Ishikawa (cell line): ENCODE results near the gene CUTA.

Experiments used
- CEBPB ChIP-seq: IDR thresholded peaks from 2 replicates; pipeline ENCODE4 v1.6.1; 2012
- CREB1 ChIP-seq: IDR thresholded peaks from 2 replicates; pipeline ENCODE4 v1.6.1; 2012; ENCODE audit warnings: low read depth
- EGR1 ChIP-seq: IDR thresholded peaks from 2 replicates; pipeline ENCODE4 v1.6.1; 2012
- EP300 ChIP-seq: IDR thresholded peaks from 2 replicates; pipeline ENCODE4 v1.6.1; 2012; ENCODE audit warnings: borderline replicate concordance
- FOXM1 ChIP-seq: IDR thresholded peaks from 2 replicates; pipeline ENCODE4 v1.6.1; 2012; ENCODE audit warnings: low read depth, borderline replicate concordance
- MAX ChIP-seq: IDR thresholded peaks from 2 replicates; pipeline ENCODE4 v1.6.1; 2012
- NFIC ChIP-seq: IDR thresholded peaks from 2 replicates; pipeline ENCODE4 v1.6.1; 2012
- RAD21 ChIP-seq: IDR thresholded peaks from 2 replicates; pipeline ENCODE4 v1.6.1; 2012; ENCODE audit warnings: low read depth
- TAF1 ChIP-seq: IDR thresholded peaks from 2 replicates; pipeline ENCODE4 v1.6.1; 2012; ENCODE audit warnings: low read depth, mild to moderate bottlenecking
- TCF12 ChIP-seq: IDR thresholded peaks from 2 replicates; pipeline ENCODE4 v1.6.1; 2012; ENCODE audit warnings: low read depth
- TEAD4 ChIP-seq: IDR thresholded peaks from 2 replicates; pipeline ENCODE4 v1.6.1; 2012
- YY1 ChIP-seq: IDR thresholded peaks from 2 replicates; pipeline ENCODE4 v1.6.1; 2012; ENCODE audit warnings: low read depth
- ZBTB7A ChIP-seq: IDR thresholded peaks from 2 replicates; pipeline ENCODE4 v1.6.1; 2012; ENCODE audit warnings: low read depth
- TF ChIP-seq, protein P1 (sequence below): IDR thresholded peaks from 2 replicates; pipeline ENCODE4 v1.6.1; 2012; ENCODE audit warnings: low read depth, mild to moderate bottlenecking
- TF ChIP-seq, protein P2 (sequence below): IDR thresholded peaks from 2 replicates; pipeline ENCODE4 v1.6.1; 2012

Gene CUTA

GRCh38 chr6:33456156-33456555 lies 38.2 kb upstream of the CUTA start:
- TF ChIP-seq YY1: no peak
- TF ChIP-seq, protein P1, sequence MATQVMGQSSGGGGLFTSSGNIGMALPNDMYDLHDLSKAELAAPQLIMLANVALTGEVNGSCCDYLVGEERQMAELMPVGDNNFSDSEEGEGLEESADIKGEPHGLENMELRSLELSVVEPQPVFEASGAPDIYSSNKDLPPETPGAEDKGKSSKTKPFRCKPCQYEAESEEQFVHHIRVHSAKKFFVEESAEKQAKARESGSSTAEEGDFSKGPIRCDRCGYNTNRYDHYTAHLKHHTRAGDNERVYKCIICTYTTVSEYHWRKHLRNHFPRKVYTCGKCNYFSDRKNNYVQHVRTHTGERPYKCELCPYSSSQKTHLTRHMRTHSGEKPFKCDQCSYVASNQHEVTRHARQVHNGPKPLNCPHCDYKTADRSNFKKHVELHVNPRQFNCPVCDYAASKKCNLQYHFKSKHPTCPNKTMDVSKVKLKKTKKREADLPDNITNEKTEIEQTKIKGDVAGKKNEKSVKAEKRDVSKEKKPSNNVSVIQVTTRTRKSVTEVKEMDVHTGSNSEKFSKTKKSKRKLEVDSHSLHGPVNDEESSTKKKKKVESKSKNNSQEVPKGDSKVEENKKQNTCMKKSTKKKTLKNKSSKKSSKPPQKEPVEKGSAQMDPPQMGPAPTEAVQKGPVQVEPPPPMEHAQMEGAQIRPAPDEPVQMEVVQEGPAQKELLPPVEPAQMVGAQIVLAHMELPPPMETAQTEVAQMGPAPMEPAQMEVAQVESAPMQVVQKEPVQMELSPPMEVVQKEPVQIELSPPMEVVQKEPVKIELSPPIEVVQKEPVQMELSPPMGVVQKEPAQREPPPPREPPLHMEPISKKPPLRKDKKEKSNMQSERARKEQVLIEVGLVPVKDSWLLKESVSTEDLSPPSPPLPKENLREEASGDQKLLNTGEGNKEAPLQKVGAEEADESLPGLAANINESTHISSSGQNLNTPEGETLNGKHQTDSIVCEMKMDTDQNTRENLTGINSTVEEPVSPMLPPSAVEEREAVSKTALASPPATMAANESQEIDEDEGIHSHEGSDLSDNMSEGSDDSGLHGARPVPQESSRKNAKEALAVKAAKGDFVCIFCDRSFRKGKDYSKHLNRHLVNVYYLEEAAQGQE: no peak
- no peak for TF ChIP-seq EP300
- no peak for TF ChIP-seq TEAD4
- TF ChIP-seq CREB1: no peak
- no peak for TF ChIP-seq MAX
- no peak for TF ChIP-seq FOXM1
- TF ChIP-seq NFIC: no peak
- no peak for TF ChIP-seq TAF1
- no peak for TF ChIP-seq EGR1
- TF ChIP-seq, protein P2, sequence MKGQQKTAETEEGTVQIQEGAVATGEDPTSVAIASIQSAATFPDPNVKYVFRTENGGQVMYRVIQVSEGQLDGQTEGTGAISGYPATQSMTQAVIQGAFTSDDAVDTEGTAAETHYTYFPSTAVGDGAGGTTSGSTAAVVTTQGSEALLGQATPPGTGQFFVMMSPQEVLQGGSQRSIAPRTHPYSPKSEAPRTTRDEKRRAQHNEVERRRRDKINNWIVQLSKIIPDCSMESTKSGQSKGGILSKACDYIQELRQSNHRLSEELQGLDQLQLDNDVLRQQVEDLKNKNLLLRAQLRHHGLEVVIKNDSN: no peak

- TF ChIP-seq EGR1: no peak
- no peak for TF ChIP-seq TCF12
- TF ChIP-seq ZBTB7A: no peak
- TF ChIP-seq YY1: no peak
- TF ChIP-seq NFIC: no peak
- TF ChIP-seq, protein P1: no peak
- no peak for TF ChIP-seq MAX
- no peak for TF ChIP-seq EP300
- TF ChIP-seq RAD21: no peak
- TF ChIP-seq CREB1: no peak
- no peak for TF ChIP-seq TEAD4
- TF ChIP-seq, protein P2: no peak
- TF ChIP-seq TAF1: no peak
- no peak for TF ChIP-seq FOXM1
- no peak for TF ChIP-seq CEBPB
Measured at GRCh38 chr6:33455051-33455450, 37.1 kb upstream of the CUTA start.

DNA sequence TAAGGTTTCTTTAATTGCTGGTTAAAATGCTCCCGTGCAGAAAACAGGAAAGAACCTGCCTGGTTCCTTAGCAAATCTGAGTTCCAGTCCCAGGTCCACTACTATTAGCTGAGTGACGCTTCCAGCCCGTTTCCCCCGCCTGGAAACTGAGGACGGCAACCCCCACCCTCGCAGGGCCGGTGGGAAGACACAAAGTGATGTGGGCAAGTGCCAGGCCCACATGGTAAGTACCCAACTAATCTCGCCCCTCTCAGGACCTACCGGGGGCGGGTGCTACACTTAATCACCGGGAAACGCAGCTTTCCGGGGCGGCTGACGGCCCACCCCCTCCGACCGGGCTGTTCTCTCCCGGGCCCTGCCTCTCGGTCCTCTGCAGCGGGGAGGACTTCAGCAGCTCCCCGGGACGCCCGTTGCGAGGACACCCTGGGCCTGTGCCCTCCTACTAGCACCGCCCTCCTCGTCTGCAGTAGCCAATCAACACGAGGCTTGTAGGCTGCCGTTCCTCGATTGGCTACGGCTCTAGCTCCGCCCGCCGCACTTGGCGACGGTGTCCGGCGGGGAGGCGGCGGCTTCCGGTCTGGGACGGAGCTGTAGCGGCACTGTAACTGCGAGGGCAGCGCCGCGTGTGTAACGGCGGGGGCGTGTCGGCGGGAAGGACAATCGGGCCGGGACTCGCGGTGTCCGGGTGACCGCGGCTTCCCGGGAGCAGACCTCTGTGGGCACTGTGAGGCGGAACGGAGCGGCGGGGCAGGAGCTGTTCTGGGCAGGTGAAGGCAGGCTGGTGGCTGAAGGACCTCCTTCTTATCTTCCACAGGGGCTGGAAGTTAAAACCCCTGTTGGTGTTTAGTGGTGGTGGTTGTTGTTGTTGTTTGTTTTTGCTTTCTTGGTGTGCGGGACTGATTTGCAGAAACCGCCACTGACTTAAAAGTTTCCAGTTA lies 36.4 kb upstream of the CUTA start, which contains the start of gene ZBTB9:
Gene ZBTB9, plus strand, starts transcription at position 568 of the 938 bp plus-strand sequence. CDS start 525 bp downstream, outside the sequence.
- TF ChIP-seq EP300 (no peak; the same call in 1 of the 2 replicates), ZBTB7A (0 out of 2 replicates have a peak, but pooled peaks have one; percentile 24), TCF12 (peak; percentile 66; the same call in 1 of the 2 replicates), FOXM1 (no peak), CEBPB (no peak), TEAD4 (peak; percentile 23; the same call in 1 of the 2 replicates), EGR1 (peak; percentile 75), NFIC (peak; percentile 51; the same call in 1 of the 2 replicates), MAX (peak; percentile 98), YY1 (peak; percentile 70; the same call in 1 of the 2 replicates), TAF1 (peak; percentile 86), CREB1 (peak; percentile 57)
- TF ChIP-seq, protein P1: no peak
- TF ChIP-seq, protein P2: no peak; the same call in 1 of the 2 replicates
